Measurements from ENCODE around the gene TUB.

TUB gene

DNA sequence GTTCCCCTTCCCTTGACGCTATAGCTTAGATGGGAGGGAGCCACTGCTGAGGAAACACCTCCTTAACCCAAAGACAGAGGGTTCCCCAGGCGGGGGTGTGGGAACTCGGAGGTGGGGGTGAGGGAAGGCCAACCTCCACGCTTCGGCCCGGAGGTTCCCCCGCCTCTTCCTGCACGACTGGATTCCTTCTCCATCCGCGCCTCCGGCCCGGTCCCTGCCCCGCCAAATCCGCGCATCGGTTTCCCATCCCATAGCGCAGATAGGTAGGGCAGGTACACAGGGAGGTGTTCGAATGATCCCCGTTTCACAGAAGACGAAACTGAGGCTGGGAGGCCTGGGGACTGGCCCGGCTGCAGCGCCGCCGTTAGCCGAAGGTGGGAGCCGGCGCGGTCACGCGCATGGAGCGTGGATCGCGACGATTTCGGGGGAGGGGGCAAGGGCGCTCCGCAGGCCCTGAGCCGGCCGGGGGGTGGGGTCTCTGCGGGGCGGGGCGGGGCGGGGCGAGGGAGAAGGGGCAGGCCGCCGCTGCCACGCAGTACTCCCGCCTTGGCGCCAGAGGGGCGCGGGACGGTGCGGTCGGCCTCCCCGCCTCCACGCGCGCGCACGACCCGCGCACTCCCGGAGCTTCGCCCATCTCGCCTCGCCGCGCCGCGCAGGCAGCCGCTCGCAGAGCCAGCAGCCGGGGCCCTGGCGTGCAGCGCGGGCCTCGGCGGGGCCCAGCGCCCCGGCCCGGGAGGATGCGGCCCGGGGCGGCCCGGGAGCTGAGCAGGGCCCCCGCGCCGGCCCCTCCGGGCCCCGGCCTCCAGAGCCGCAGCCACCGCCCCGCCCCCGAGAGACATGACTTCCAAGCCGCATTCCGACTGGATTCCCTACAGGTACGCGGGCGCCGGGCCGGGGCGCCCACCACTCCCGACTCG is at the start of gene TUB:
Gene TUB (plus strand): TSS at position 538 of the 917 bp plus-strand sequence. CDS start 300 bp downstream, at position 838.
- no peak for DNase-seq (ENCODE audit: low spot score)

- no peak for DNase-seq (ENCODE audit: low spot score)
These were observed 49.5 kb upstream of the TUB start for GRCh38 chr11:8031248-8032115.

GRCh38 chr11:8032122-8032521 is 48.9 kb upstream of the TUB start:
- DNase-seq (ENCODE audit: low spot score): no peak

GRCh38 chr11:8032576-8033304 is 48.3 kb upstream of the TUB start:
- no peak for DNase-seq (ENCODE audit: low spot score)

DNA sequence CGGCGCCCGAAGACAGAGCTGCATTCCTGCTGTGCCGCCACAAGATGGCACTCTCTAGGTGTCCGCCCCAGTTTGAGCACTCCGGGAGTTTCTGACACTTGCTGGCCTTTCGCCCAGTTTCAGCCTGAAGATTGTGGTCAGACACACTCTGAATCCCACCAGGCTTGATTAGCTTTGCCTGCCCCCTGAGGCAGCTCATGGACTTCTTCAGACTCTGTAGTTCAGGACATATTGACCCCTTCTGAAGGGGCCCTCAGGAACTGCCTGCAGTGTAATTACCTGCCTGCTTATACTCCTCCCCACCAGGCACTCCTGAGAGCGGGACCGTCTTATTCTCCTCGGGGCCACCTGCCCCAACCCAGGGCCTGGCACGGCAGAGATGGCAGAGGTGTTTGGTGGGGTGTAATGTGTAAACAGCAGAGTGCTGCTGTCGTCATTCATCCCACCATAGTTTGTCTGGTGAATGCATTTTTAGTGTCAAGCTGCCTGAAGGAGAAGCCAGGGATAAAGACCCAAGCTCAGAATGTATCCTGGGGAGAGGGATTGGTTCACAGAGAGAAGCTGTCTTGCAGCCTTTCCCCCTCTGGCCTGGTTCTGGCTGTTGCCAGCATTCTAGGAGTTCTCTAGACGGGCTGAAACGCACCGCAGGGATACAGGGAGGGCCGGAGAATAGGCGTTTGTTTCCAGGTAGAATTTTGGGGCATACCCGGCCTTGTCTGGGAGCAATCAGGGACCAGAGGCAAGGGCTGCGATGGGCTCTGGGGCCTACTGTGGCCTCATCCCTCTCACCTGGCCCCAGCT is 47.5 kb upstream of the TUB start:
- peak; percentile 74 for DNase-seq (ENCODE audit: low spot score)

- no peak for DNase-seq (ENCODE audit: low spot score)
These were observed 46.9 kb upstream of the TUB start for GRCh38 chr11:8034106-8034585.

DNA sequence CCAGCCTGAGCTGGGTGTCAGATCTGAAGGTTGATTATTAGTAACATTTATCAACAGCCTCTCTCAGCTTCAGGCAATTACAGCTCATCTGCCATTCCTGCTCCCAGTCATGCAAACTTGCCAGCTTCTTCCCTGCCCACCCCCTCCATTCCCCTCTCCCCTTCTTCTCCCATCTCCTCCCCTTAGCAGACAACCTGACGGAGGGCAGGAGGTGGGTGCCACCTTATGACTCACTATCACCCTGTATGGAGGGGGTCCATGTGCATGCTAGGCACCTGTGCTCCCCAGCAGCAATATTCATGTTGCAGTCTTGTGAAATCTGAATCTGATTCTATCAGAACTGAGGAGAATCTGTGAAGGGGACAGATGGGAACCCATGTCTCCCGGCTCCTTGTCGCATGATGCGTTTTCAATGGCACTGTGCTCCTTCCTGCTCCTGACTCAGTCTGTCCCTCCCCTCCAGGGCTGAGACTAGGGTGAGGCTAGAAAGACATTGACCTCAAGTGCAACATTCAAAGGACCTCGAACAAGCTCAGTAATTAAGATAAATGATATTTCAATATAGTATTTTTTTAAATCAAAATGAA is 46.3 kb upstream of the TUB start:
- no peak for DNase-seq (ENCODE audit: low spot score)

GRCh38 chr11:8035200-8035855 is 45.7 kb upstream of the TUB start:
- no peak for DNase-seq (ENCODE audit: low spot score)

DNA sequence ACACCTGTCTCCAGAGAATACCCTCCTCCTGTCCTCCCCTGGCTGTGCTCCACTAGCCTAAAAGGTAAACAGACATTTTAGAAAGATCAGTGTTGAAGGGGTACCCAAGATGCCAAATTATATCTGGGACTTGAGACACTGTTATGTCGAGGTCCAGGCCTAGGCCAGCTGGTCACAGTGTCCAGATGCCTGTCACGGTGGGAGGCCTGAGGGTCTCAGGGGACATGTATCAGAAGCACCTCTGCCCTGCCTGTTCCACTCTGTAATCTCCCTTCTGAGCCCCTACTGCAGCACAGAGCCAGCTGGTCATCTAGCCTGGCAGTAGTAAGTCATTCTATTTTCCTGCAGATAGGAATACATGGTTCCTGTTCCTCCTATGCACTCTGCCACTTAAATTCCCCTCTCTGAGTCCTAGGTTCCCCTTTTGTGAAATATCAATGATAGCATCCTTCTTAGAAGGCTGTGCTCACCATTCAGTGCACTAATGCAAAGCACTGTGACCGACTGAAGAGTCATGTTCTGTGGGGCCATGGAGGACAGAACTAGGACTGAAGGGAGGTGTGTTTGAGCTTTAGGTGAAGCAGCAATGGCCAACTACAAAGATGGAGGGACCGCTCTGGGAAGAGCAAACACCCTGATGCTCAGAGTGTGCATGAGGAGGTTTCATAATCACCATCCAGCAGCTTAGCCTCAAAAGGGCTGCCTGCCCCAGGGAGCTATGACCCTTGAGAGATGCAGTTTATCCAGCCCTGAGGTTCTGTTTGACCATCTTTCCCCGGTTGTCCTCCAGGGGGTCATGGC is 44.8 kb upstream of the TUB start:
- no peak for DNase-seq (ENCODE audit: low spot score)

DNA sequence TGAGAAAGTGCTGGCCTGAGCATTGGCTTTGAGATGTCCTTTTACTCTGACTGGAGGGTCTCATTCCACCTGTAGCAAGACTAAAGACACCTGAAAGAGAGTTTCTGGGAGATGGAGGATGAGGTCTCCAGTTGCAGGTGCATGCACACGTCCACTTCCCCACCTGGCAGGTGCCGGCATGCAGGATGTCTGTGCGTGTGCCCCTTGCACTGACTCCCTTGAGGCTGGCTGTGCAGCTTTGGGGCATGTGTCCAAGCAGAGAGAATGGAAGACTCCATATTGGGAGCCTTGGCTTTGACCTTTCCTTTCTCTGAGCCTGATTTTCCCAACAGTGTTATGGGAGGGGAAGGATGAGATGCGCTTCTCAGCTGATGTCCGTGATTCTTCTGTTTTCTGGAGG is 44.0 kb upstream of the TUB start:
- DNase-seq (ENCODE audit: low spot score): no peak

DNA sequence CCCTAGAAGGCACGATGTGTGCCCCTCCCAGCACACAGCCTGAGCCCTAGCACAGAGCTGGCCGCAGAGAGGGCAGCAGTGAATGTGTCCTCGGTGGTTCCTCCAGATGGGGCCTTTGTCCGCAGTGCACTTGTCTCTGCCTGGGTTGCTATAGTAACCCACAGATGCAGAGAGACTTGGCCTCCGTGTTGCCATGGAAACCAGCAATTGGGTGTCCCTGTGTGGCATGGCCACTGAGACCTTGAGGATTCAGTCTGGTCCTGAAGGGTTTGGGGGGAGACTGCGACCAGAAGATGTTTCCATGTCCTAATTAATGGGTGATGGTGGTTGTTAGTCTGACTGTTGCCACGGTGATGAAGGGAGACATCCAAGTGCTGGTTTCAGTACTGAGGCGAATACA is 42.6 kb upstream of the TUB start:
- DNase-seq (ENCODE audit: low spot score): no peak

- DNase-seq (ENCODE audit: low spot score): no peak
These were observed 42.0 kb upstream of the TUB start for GRCh38 chr11:8038811-8039529.

DNA sequence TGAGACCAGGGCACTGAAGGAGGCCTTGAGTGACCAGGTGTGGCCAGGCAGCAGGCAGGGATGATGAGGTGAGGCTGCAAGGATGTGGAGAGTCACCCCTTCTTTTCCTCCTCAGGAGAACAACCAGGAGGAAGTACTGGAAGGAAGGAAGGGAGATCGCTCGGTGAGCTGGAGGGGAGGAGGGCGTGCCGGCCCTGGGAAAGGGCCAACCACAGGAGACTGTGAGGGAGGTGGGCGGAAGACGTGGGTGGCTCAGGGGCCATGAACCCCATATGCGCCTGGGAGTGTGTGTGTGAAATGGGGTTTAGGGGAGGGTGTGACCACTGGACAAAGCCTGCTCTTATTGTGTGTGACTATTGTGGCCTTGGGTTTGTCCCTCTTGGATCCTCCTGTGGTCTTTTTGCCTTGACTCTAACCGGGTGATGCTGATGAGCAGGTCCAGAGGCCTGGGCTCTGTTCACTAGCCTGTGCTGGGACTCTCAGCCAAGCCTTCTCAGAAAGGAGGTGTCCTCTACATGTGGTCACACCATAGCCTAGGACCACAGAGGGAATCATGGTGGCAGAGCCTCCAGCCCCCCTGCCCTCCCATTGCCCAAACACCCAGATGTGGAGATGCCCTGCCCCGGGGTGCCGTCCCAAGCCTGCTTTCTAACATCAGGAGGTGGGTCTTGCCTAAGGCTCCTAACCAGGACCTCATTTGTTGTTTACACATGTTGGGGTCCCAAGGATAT is 41.3 kb upstream of the TUB start:
- DNase-seq (ENCODE audit: low spot score): no peak

- no peak for DNase-seq (ENCODE audit: low spot score)
These were observed 40.6 kb upstream of the TUB start for GRCh38 chr11:8040261-8040920.

GRCh38 chr11:8040921-8041285 is 40.1 kb upstream of the TUB start:
- DNase-seq (ENCODE audit: low spot score): no peak

DNA sequence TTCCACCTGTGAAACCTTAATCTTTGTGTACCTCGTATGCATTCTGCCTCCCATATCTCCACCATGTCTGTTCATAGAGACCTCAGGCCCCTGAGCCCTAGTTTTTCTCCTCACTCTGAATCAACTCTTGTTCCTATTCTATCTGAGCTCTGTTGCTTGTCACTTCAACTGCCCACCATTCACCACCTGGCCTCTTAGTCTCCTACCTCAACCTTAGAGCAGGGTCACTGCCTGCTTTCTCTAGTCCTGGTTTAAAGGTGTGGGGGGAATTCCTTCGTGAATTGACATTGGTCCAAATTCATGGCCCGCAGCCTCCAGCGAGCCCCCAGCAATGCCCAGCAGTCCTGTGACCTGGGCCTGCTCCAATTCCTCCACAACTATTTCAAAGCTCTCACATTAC is 39.4 kb upstream of the TUB start:
- no peak for DNase-seq (ENCODE audit: low spot score)

DNA sequence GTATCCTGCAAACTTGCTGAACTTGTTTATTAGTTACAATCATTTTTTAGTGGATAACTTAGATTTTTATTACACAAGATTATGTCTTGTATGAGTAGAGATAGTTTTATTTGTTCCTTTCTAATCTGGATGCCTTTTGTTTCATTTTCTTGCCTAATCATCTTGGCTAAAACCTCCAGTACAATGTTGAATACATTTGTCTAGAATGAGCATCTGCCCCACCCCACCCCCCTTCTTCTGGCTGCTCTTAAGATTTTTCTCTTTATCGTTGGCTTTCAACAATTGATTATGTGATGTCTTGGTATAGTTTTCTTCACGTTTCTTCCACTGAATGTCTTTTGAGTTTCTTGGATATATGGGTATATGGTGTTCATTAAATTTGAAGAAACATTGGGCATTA is 37.3 kb upstream of the TUB start:
- no peak for DNase-seq (ENCODE audit: low spot score)

- DNase-seq (ENCODE audit: low spot score): no peak
These were observed 35.2 kb upstream of the TUB start for GRCh38 chr11:8045839-8046238.
